Loucy (cell line): ENCODE data around the gene CA5B.
"Not testable (repeated sequence)": the region's sequence is repeated elsewhere in the genome, so short reads cannot be mapped to it uniquely, and the experiment has no call there.

Experiments
- H2AFZ ChIP-seq: fragments of 200-600 bp; sonication (generic); 2 replicates; pipeline ENCODE4 v1.6.0; 2016; ENCODE audit warnings: antibody characterized with exemption, mild to moderate bottlenecking, low read length, moderate library complexity
- H3F3A ChIP-seq: fragments of 200-600 bp; 2 replicates; pipeline ENCODE4 v1.6.0; 2016; ENCODE audit warnings: antibody characterized with exemption, low read depth, mild to moderate bottlenecking
- H3K27me3 ChIP-seq: fragments of 200-600 bp; sonication (generic); 2 replicates; pipeline ENCODE4 v1.6.1; 2014; ENCODE audit warnings: low read length, mild to moderate bottlenecking; ENCODE audit not compliant: insufficient read depth, poor library complexity, severe bottlenecking
- H3K36me3 ChIP-seq: fragments of 200-600 bp; sonication (generic); 2 replicates; pipeline ENCODE4 v1.6.1; 2016; ENCODE audit warnings: low read length; ENCODE audit not compliant: insufficient read depth
- H3K4me1 ChIP-seq: fragments of 200-600 bp; sonication (generic); 2 replicates; pipeline ENCODE4 v1.5.1; 2014; ENCODE audit warnings: low read length, mild to moderate bottlenecking; ENCODE audit not compliant: insufficient read depth, poor library complexity, severe bottlenecking
- H3K4me2 ChIP-seq: fragments of 200-600 bp; sonication (generic); 2 replicates; pipeline ENCODE4 v1.6.0; 2014; ENCODE audit warnings: antibody characterized with exemption, low read length, low read depth, mild to moderate bottlenecking; ENCODE audit not compliant: poor library complexity, severe bottlenecking
- H3K4me3 ChIP-seq: fragments of 200-600 bp; sonication (generic); 2 replicates; pipeline ENCODE4 v1.5.1; 2014; ENCODE audit warnings: low read length, mild to moderate bottlenecking, mixed read lengths; ENCODE audit not compliant: poor library complexity, severe bottlenecking
- H3K79me2 ChIP-seq: fragments of 200-600 bp; sonication (generic); 2 replicates; pipeline ENCODE4 v1.6.1; 2014; ENCODE audit warnings: low read length; ENCODE audit not compliant: insufficient read depth
- H3K9ac ChIP-seq: fragments of 200-600 bp; sonication (generic); 2 replicates; pipeline ENCODE4 v1.6.0; 2014; ENCODE audit warnings: mild to moderate bottlenecking, low read depth, low read length, moderate library complexity; ENCODE audit not compliant: poor library complexity, severe bottlenecking
- H3K9me2 ChIP-seq: fragments of 200-600 bp; sonication (generic); replicated peaks from 2 replicates; pipeline ENCODE4 v1.6.1; 2016; ENCODE audit warnings: low read depth, low read length, mixed read lengths
- H3K9me3 ChIP-seq: fragments of 200-600 bp; sonication (generic); 2 replicates; pipeline ENCODE4 v1.6.1; 2014; ENCODE audit warnings: mild to moderate bottlenecking, antibody characterized with exemption, low read length, low read depth; ENCODE audit not compliant: insufficient read depth
- H4K20me1 ChIP-seq: fragments of 200-600 bp; sonication (generic); 2 replicates; pipeline ENCODE4 v1.6.0; 2014; ENCODE audit warnings: antibody characterized with exemption, low read length, mild to moderate bottlenecking; ENCODE audit not compliant: insufficient read depth, poor library complexity, severe bottlenecking
- CTCF ChIP-seq: fragments of 200-600 bp; sonication (generic); conservative IDR thresholded peaks from 2 replicates; pipeline ENCODE4 v1.5.1; 2014; ENCODE audit warnings: mild to moderate bottlenecking, antibody characterized with exemption, low read length
- EZH2phosphoT487 ChIP-seq: fragments of 200-600 bp; IDR thresholded peaks from 2 replicates; pipeline ENCODE4 v1.6.1; 2018; ENCODE audit warnings: antibody characterized with exemption, mild to moderate bottlenecking, moderate library complexity, borderline replicate concordance

CA5B gene

DNA sequence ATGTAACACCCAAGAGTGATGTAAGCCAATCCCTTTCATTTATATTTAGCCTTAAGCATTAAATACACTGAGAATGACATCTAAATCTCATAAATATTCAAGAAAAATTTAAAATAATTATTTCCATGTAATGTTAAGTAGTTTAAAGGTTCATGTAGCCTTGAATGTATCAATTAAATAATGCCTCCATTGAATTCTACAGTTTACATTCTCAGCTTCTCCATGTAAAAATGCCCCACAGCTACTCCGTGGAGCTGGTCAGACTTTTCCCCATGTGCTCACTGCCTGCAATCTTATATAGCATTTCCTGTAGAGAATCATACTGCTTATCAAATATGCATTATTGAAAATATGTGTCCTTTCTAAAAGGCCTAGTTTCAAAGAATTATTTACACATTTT, 91.1 kb downstream of the CA5B start:
- H3K4me1 ChIP-seq, result no peaks in the 10 kb centered on the region
- H3K79me2 ChIP-seq, result peaks cover 5% of the 10 kb centered on the region; the same call in 1 of the 2 replicates
- H3K27me3 ChIP-seq, result no peaks in the 10 kb centered on the region
- H3K9ac ChIP-seq, result no peak overlapping the region
- no peak overlapping the region for H3K4me3 ChIP-seq
- no peaks in the 10 kb centered on the region for H3K9me2 ChIP-seq
- H3K36me3 ChIP-seq, result peaks cover 15% of the 10 kb centered on the region; the same call in 1 of the 2 replicates
- H3K9me3 ChIP-seq, result no peaks in the 10 kb centered on the region
- no peaks in the 10 kb centered on the region for H3F3A ChIP-seq
- no peak overlapping the region for H2AFZ ChIP-seq
- H4K20me1 ChIP-seq, result no peaks in the 10 kb centered on the region
- no peak for TF ChIP-seq EZH2phosphoT487
- no peak for TF ChIP-seq CTCF
- no peak overlapping the region for H3K4me2 ChIP-seq

DNA sequence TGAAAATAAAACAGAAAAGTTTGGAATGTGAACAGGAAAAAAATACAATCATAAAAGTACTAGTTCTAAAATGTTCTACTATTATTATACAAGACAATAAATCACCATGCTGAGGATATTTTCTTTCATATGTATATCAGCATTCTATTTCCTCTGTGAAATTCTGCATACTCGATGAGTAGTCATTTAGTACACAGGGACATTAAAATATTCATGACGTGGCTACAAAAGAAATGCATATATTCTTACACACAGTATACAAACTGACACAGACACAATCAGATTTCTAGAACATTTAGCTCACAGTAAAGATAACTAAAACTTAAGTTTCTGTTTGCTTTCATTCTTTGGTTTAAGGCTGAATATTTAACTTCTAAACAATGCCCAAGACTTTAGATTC, 93.3 kb downstream of the CA5B start:
- not testable (repeated sequence) for H3F3A ChIP-seq, H4K20me1 ChIP-seq, H3K4me2 ChIP-seq, H2AFZ ChIP-seq, H3K4me1 ChIP-seq, H3K27me3 ChIP-seq, H3K4me3 ChIP-seq, H3K9me2 ChIP-seq, H3K9me3 ChIP-seq, H3K9ac ChIP-seq, H3K79me2 ChIP-seq
- peaks cover 10% of the 10 kb centered on the region; the same call in 1 of the 2 replicates for H3K36me3 ChIP-seq

DNA sequence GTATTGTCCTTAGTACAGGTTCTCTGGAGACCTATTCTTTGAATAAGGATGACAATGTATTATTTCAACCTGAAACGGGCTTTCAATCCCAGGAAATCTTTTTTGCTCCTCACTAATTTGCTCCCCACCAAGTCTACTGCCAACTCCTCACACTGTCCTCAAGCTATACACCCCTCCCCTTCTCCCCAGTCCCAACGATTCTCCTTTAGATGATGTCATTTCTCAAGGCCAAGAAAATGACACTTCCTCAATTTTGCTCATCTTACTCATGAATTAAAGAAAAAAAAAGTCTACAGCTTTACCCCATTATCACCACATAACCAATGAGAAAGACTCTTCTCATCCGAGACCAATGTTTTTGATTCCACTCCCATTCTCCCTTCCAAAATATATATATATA, 96.0 kb downstream of the CA5B start:
- no peaks in the 10 kb centered on the region for H3K27me3 ChIP-seq
- H3K9ac ChIP-seq, result no peak overlapping the region
- H3F3A ChIP-seq, result no peaks in the 10 kb centered on the region
- TF ChIP-seq CTCF (no peak), EZH2phosphoT487 (no peak)
- no peaks in the 10 kb centered on the region for H3K9me2 ChIP-seq
- H3K9me3 ChIP-seq, result no peaks in the 10 kb centered on the region
- H3K4me1 ChIP-seq, result no peaks in the 10 kb centered on the region
- no peak overlapping the region for H3K4me3 ChIP-seq
- peaks cover 5% of the 10 kb centered on the region; the same call in 1 of the 2 replicates for H3K79me2 ChIP-seq
- no peak overlapping the region for H3K4me2 ChIP-seq
- H4K20me1 ChIP-seq, result no peaks in the 10 kb centered on the region
- no peaks in the 10 kb centered on the region for H3K36me3 ChIP-seq
- no peak overlapping the region for H2AFZ ChIP-seq

DNA sequence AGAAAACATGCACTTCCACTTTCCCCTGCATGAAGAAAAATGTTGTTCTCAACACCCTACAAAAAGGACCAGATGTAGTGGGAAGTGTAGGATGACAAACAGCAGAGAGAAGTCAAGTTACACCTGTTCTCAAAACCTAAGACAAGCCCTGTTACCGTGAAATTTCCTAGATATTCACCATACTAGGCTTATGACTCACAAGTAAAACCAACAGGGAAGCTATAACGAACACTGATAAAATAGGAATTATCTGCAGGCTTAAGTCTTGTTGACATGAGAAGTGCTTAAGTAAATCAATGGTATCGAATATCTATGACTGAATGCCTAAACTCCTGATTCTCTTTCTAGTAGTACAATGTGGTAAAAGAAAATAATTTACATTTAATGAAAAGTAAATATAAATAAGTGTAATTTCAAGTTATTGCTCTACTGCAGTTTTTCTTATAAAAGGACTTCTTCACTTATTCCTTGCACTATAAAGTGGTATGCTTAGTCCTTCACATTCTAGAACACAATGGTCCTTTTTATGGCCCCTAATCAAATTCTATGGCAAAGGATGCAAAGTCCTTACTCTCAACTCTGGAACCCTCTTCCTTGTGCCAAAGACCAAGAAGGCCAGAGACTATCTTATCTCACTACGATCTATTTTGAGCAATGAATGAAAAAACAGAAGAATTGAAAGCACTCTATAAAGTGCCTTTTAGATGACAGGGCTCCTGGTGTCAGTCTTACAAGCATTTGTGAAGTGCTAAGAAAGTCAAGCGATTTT, 96.9 kb downstream of the CA5B start:
- H3K4me2 ChIP-seq, result no peak overlapping the region
- H4K20me1 ChIP-seq, result no peaks in the 10 kb centered on the region
- H3K9me3 ChIP-seq, result no peaks in the 10 kb centered on the region
- no peaks in the 10 kb centered on the region for H3K9me2 ChIP-seq
- H2AFZ ChIP-seq, result no peak overlapping the region
- no peaks in the 10 kb centered on the region for H3F3A ChIP-seq
- TF ChIP-seq EZH2phosphoT487, result no peak
- peaks cover 8% of the 10 kb centered on the region; the same call in 1 of the 2 replicates for H3K79me2 ChIP-seq
- no peaks in the 10 kb centered on the region; the same call in 1 of the 2 replicates for H3K36me3 ChIP-seq
- no peak overlapping the region for H3K4me3 ChIP-seq
- no peaks in the 10 kb centered on the region for H3K4me1 ChIP-seq
- no peak overlapping the region for H3K9ac ChIP-seq
- no peaks in the 10 kb centered on the region for H3K27me3 ChIP-seq
